ENCODE measurements around the gene MAPK14.

MAPK14 gene

GRCh38 chr6:36141091-36141490 is 113.5 kb downstream of the MAPK14 start:
- DNase-seq: no peak

GRCh38 chr6:36141961-36142360 is 114.4 kb downstream of the MAPK14 start:
- no peak for DNase-seq

- no peak for DNase-seq
Measured at GRCh38 chr6:36142971-36143838, 115.6 kb downstream of the MAPK14 start.

GRCh38 chr6:36145495-36145894 is 117.9 kb downstream of the MAPK14 start:
- DNase-seq: no peak

- no peak for DNase-seq
Measured at GRCh38 chr6:36147294-36147693, 119.7 kb downstream of the MAPK14 start.

- no peak for DNase-seq
Measured at GRCh38 chr6:36149476-36149875, 121.9 kb downstream of the MAPK14 start.

- no peak for DNase-seq
Measured at GRCh38 chr6:36150283-36150682, 122.7 kb downstream of the MAPK14 start.

GRCh38 chr6:36154286-36154685 is 126.7 kb downstream of the MAPK14 start:
- no peak for DNase-seq

GRCh38 chr6:36155662-36156061 is 128.1 kb downstream of the MAPK14 start:
- no peak for DNase-seq

GRCh38 chr6:36160147-36160760 is 132.6 kb downstream of the MAPK14 start:
- no peak for DNase-seq

Data from stimulated activated CD8-positive, alpha-beta memory T cell treated with anti-CD3 and anti-CD28 coated beads, Interleukin-4, amount 100 ng/mL, for 48 hours (primary cell).